Brain microvascular endothelial cell (primary cell): ENCODE results near the gene SART1.

Experiments used
- DNase-seq: peaks from one replicate; pipeline ENCODE4 v3.0.0-alpha.2; 2020
- H3K27ac ChIP-seq: fragments of 250-450 bp; sonication (Bioruptor Pico); 2 replicates; pipeline ENCODE4 v1.5.1; 2020; ENCODE audit warnings: mild to moderate bottlenecking, moderate library complexity
- H3K27me3 ChIP-seq: fragments of 250-450 bp; sonication (Bioruptor Pico); replicated peaks from 2 replicates; pipeline ENCODE4 v1.5.1; 2020; ENCODE audit warnings: mild to moderate bottlenecking
- H3K36me3 ChIP-seq: fragments of 250-450 bp; sonication (Bioruptor Pico); replicated peaks from 2 replicates; pipeline ENCODE4 v1.5.1; 2020; ENCODE audit warnings: mild to moderate bottlenecking
- H3K4me3 ChIP-seq: 2 replicates; pipeline ENCODE4 v1.5.1; 2011; ENCODE audit warnings: low read depth, mild to moderate bottlenecking, control low read depth, low read length, moderate library complexity
- CTCF ChIP-seq: IDR thresholded peaks from 2 replicates; pipeline ENCODE4 v1.5.1; 2011; ENCODE audit warnings: low read depth, mild to moderate bottlenecking, moderate library complexity, low read length, control low read depth, inconsistent platforms; ENCODE audit errors: missing control alignments
- in situ Hi-C: cut with HindIII; loops from 2 replicates; pipeline ENCODE4 v1.10.0; 2017; ENCODE audit warnings: low sequenced_read_pairs, low pct_ligation_motif_present

The SART1 gene

GRCh38 chr11:66026017-66026529, 64.5 kb downstream of the SART1 start, which contains the start of gene CATSPER1:
CATSPER1 (minus strand) TSS chr11:66026479; CDS start chr11:66026379, 100 bp downstream.
- no peak for DNase-seq
- Histone ChIP-seq H3K4me3 (no peak within 1 kb of the TSS), H3K27ac (no peak within 1 kb of the TSS), H3K27me3 (no peaks in the 10 kb centered on the region), H3K36me3 (no peaks in the 10 kb centered on the region)
- in situ Hi-C loops: no loop called here
- TF ChIP-seq CTCF: no peak
